ENCODE results near the gene OPCML. TPM values are rescaled to one million over a fixed set of nuclear protein-coding genes. Genes with fewer than 3 reads are reported as not detected.

Gene OPCML
- total RNA-seq, 1 donor from 2014 or later, result 0.12 TPM

- no peak for ATAC-seq
- intact Hi-C loops (cut with DNase I), result no loop called here
- no peak overlapping the region for H3K4me3 ChIP-seq
- H3K9me3 ChIP-seq, result no peaks in the 10 kb centered on the region
- no peak for DNase-seq
- no peak for TF ChIP-seq CTCF (IDR thresholded peaks at IDR 0.05)
- no peak overlapping the region for H3K27ac ChIP-seq
- H3K4me1 ChIP-seq, result no peaks in the 10 kb centered on the region
- H3K36me3 ChIP-seq, result no peaks in the 10 kb centered on the region
- H3K27me3 ChIP-seq (ENCODE audit: low read depth), result peaks cover 32% of the 10 kb centered on the region
These were observed 454.3 kb downstream of the OPCML start for GRCh38 chr11:133078012-133078411.

GRCh38 chr11:133075351-133075750, 456.9 kb downstream of the OPCML start:
- no peak overlapping the region for H3K27ac ChIP-seq
- DNase-seq (no peak), ATAC-seq (no peak)
- TF ChIP-seq CTCF (IDR thresholded peaks at IDR 0.05), result no peak
- no peaks in the 10 kb centered on the region for H3K36me3 ChIP-seq
- H3K27me3 ChIP-seq (ENCODE audit: low read depth), result peaks cover 36% of the 10 kb centered on the region
- no peaks in the 10 kb centered on the region for H3K4me1 ChIP-seq
- no peak overlapping the region for H3K4me3 ChIP-seq
- H3K9me3 ChIP-seq, result no peaks in the 10 kb centered on the region
- intact Hi-C loops (cut with DNase I), result no loop called here

- intact Hi-C loops (cut with DNase I), result no loop called here
- Histone ChIP-seq H3K27me3 (ENCODE audit: low read depth) (peaks cover 26% of the 10 kb centered on the region), H3K4me1 (no peaks in the 10 kb centered on the region), H3K4me3 (no peak overlapping the region), H3K27ac (no peak overlapping the region), H3K9me3 (no peaks in the 10 kb centered on the region), H3K36me3 (no peaks in the 10 kb centered on the region)
- TF ChIP-seq CTCF (IDR thresholded peaks at IDR 0.05), result no peak
- DNase-seq (no peak), ATAC-seq (no peak)
These were observed 459.3 kb downstream of the OPCML start for GRCh38 chr11:133072858-133073582.

GRCh38 chr11:133072378-133072777, 459.9 kb downstream of the OPCML start:
- no peaks in the 10 kb centered on the region for H3K9me3 ChIP-seq
- TF ChIP-seq CTCF (IDR thresholded peaks at IDR 0.05), result no peak
- H3K27ac ChIP-seq, result no peak overlapping the region
- no peak overlapping the region for H3K4me3 ChIP-seq
- DNase-seq (no peak), ATAC-seq (no peak)
- H3K36me3 ChIP-seq, result no peaks in the 10 kb centered on the region
- no peaks in the 10 kb centered on the region for H3K4me1 ChIP-seq
- H3K27me3 ChIP-seq (ENCODE audit: low read depth), result peaks cover 21% of the 10 kb centered on the region
- intact Hi-C loops (cut with DNase I), result no loop called here

- no peak for TF ChIP-seq CTCF (IDR thresholded peaks at IDR 0.05)
- Histone ChIP-seq H3K27ac (no peak overlapping the region), H3K27me3 (ENCODE audit: low read depth) (peaks cover 12% of the 10 kb centered on the region), H3K36me3 (no peaks in the 10 kb centered on the region), H3K4me1 (no peaks in the 10 kb centered on the region), H3K9me3 (no peaks in the 10 kb centered on the region), H3K4me3 (no peak overlapping the region)
- ATAC-seq (no peak), DNase-seq (no peak)
- intact Hi-C loops (cut with DNase I), result no loop called here
These were observed 461.5 kb downstream of the OPCML start for GRCh38 chr11:133070791-133071190.

Measured in lower lobe of right lung (tissue), 2 donors.